Lung (tissue), 12 donors: ENCODE data around the gene CAMK2D. TPM values are rescaled to one million over a fixed set of nuclear protein-coding genes. Genes with fewer than 3 reads are reported as not detected.
"Not testable (repeated sequence)": the region's sequence is repeated elsewhere in the genome, so short reads cannot be mapped to it uniquely, and the experiment has no call there.

ENCODE experiments used
- ATAC-seq: fragments of 200-7000 bp; cut with Tn5 transposase; one replicate; pipeline ENCODE4 v1.9.1; 2020; ENCODE audit warnings: moderate number of reproducible peaks; ENCODE audit not compliant: insufficient read depth, low FRiP score
- DNase-seq, 3 donors: peaks; one replicate each; pipeline ENCODE4 v3.0.0-alpha.2; 2013 to 2017
- H3K27ac ChIP-seq, 2 donors: one replicate each; pipeline ENCODE4 v1.5.1; 2013; ENCODE audit warnings: mild to moderate bottlenecking in 2 of 2, moderate library complexity in 2 of 2, control low read depth in 1 of 2, inconsistent platforms in 1 of 2, low read depth in 1 of 2, low read length in 1 of 2
- H3K27me3 ChIP-seq, 3 donors: one replicate each; pipeline ENCODE4 v1.5.1; 2013; ENCODE audit warnings: low read length in 2 of 3; ENCODE audit not compliant: control insufficient read depth in 3 of 3, insufficient read depth in 3 of 3
- H3K36me3 ChIP-seq, 4 donors: one replicate each; pipeline ENCODE4 v1.5.1; 2013; ENCODE audit warnings: low read length in 4 of 4, mild to moderate bottlenecking in 1 of 4, moderate library complexity in 1 of 4; ENCODE audit not compliant: control insufficient read depth in 4 of 4, insufficient read depth in 4 of 4
- H3K4me1 ChIP-seq, 5 donors: one replicate each; pipeline ENCODE4 v1.5.1; 2013; ENCODE audit warnings: low read length in 5 of 5, mild to moderate bottlenecking in 2 of 5, moderate library complexity in 1 of 5; ENCODE audit not compliant: control insufficient read depth in 5 of 5, insufficient read depth in 5 of 5
- H3K4me3 ChIP-seq: one replicate; pipeline ENCODE4 v1.5.1; 2013; ENCODE audit warnings: mild to moderate bottlenecking, control low read depth, moderate library complexity
- H3K9ac ChIP-seq, 2 donors: one replicate each; pipeline ENCODE4 v1.5.1; 2013; ENCODE audit warnings: low read length in 2 of 2, control low read depth in 1 of 2; ENCODE audit not compliant: insufficient read depth in 1 of 2
- H3K9me3 ChIP-seq, 4 donors: one replicate each; pipeline ENCODE4 v1.5.1; 2013; ENCODE audit warnings: low read length in 3 of 4, mild to moderate bottlenecking in 1 of 4, moderate library complexity in 1 of 4; ENCODE audit not compliant: control insufficient read depth in 4 of 4, insufficient read depth in 3 of 4
- WGBS, 2 donors: extraction: QIAGEN DNeasy Blood & Tissue Kit; methylation state at CpG; one replicate each; pipeline ENCODE4 v1.1.7; 2013; 5-methylcytosine and 5-hydroxymethylcytosine counted together
- polyA plus RNA-seq, 2 donors: library from polyadenylated mRNA; stranded (reverse); fragments of 200-250 nt; gene quantifications; one replicate each; pipeline ENCODE4 v1.2.1, GENCODE V29; 2013
- total RNA-seq, 2 donors: library from RNA; depleted of rRNA in 1 of 2; stranded (reverse); fragments of >200 nt in 1 of 2; gene quantifications; one replicate each; pipeline ENCODE4 v1.2.1, GENCODE V29; 2014 to 2021
- TF ChIP-seq, protein P1 (sequence below): IDR thresholded peaks from 2 replicates; pipeline ENCODE4 v1.5.1; 2012; ENCODE audit warnings: mild to moderate bottlenecking; ENCODE audit errors: control extremely low read depth, extremely low read depth
- donor health status: control.
- donor health status: control.
- donor health status: Bipolar disorder and iron deficiency.
- donor health status: healthy.
- donor health status: DM: yes; HTN: yes; CAD: no.

CAMK2D gene
- total and polyA plus RNA-seq, 4 donors, result 11.9 to 98.2 (median 36.6) TPM

DNA sequence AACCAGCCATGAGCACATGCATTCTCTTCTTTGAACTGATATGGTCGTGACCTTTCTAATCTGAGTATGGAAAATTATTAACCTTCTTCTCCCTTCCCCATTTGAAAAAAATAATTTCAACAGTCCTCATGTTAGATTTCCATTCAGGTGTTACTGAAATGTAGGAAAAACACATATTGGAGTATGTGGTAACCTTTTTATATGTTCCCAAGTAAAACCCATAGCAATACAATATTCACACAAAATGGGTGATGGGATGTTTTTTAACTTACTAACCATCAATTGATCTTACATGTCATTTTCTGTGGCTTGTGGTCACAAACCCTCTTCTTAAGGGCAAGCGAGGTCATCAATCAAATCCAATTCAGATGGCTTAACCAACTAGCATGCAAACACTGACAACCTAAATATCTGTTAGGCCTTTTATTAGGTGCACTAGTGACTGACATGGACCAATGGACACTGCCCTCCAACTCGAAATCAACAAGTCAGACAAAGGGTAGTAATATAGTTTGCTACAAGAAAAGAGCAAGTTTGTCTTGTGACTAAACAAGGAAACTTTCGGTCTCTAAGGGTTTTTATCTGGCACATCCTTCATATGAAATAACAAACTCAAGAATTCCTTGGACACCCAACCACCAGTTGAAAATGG lies 74.3 kb downstream of the CAMK2D start:
- 75 to 82% methylated on average over 4 of the region's 4 CpGs for WGBS, 2 donors
- no peak overlapping the region for H3K27ac ChIP-seq

DNA sequence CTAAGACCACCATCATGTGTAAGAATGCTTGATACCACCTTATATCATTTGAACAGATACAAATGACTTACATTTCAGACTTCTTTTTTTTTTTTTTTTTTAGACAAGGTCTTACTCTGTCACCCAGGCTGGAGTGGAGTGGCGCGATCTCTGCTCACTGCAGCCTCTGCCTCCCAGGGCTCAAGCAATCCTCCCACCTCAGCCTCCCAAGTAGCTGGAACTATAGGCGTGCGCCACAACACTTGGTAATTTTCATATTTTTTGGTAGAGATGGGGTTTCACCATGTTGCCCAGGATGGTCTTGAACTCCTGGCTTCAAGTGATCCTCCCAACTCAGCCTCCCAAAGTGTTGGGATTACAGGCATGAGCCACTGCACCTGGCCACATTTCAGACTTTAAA lies 76.4 kb downstream of the CAMK2D start:
- 98 to 99% methylated on average over 4 of the region's 4 CpGs for WGBS, 2 donors
- Histone ChIP-seq H3K27ac (peak overlapping the region in 1 of 2 donors; percentile 46), H3K4me1 (peaks cover 0 to 20% (median 4%) of the 10 kb centered on the region in 5 donors)
- not testable (repeated sequence) for ATAC-seq, H3K4me3 ChIP-seq, H3K36me3 ChIP-seq, H3K27me3 ChIP-seq, DNase-seq, H3K9ac ChIP-seq, H3K9me3 ChIP-seq

More for the DNA sequence above, 74.3 kb downstream of the CAMK2D start:
- no peak for ATAC-seq
- no peaks in the 10 kb centered on the region for H3K27me3 ChIP-seq
- no peaks in the 10 kb centered on the region for H3K9me3 ChIP-seq
- H3K36me3 ChIP-seq, result peaks cover 0 to 2% (median 0%) of the 10 kb centered on the region in 4 donors
- no peak overlapping the region for H3K9ac ChIP-seq
- peak in 1 of 3 donors; percentile 21 for DNase-seq
- peaks cover 0 to 29% (median 4%) of the 10 kb centered on the region in 5 donors for H3K4me1 ChIP-seq
- TF ChIP-seq, protein P1, sequence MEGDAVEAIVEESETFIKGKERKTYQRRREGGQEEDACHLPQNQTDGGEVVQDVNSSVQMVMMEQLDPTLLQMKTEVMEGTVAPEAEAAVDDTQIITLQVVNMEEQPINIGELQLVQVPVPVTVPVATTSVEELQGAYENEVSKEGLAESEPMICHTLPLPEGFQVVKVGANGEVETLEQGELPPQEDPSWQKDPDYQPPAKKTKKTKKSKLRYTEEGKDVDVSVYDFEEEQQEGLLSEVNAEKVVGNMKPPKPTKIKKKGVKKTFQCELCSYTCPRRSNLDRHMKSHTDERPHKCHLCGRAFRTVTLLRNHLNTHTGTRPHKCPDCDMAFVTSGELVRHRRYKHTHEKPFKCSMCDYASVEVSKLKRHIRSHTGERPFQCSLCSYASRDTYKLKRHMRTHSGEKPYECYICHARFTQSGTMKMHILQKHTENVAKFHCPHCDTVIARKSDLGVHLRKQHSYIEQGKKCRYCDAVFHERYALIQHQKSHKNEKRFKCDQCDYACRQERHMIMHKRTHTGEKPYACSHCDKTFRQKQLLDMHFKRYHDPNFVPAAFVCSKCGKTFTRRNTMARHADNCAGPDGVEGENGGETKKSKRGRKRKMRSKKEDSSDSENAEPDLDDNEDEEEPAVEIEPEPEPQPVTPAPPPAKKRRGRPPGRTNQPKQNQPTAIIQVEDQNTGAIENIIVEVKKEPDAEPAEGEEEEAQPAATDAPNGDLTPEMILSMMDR, result no peak
- no peak overlapping the region for H3K4me3 ChIP-seq

DNA sequence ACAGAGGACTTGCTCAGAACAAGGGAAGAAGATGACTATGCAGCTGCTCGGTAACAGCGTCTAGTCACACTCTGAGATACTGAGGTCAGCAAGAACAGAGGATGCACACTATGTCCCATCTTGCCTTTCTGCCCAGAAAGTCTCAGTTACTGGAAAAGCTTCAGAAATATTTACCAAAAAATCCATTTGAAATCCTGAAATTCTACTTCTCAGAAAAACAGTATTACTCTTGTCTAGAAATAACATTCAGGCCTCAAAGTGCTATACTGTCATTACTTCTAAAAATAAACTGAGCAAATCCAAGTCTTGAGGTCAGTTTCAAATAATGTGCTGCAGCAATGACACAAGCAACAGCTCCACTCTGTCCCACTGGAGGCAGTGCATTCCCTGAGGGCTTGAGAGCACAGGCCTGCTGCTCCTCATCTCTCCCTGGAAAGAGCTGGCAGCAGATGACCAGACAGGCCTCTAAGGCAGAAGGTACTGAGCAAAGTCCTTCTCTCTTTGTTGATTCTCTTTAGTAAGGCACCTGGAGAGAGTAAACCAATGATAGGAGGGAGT lies 76.9 kb downstream of the CAMK2D start:
- Histone ChIP-seq H3K36me3 (peaks cover 0 to 2% (median 0%) of the 10 kb centered on the region in 4 donors), H3K4me3 (no peak overlapping the region), H3K4me1 (peaks cover 0 to 18% (median 4%) of the 10 kb centered on the region in 5 donors), H3K9ac (no peak overlapping the region), H3K27me3 (no peaks in the 10 kb centered on the region), H3K27ac (peak overlapping the region; percentile 29 to 64), H3K9me3 (no peaks in the 10 kb centered on the region)
- no peak for ATAC-seq
- DNase-seq, result peak; percentile 27 to 58 (median 44)
- TF ChIP-seq, protein P1, result no peak
- 78 to 86% methylated on average over 2 of the region's 2 CpGs for WGBS, 2 donors

DNA sequence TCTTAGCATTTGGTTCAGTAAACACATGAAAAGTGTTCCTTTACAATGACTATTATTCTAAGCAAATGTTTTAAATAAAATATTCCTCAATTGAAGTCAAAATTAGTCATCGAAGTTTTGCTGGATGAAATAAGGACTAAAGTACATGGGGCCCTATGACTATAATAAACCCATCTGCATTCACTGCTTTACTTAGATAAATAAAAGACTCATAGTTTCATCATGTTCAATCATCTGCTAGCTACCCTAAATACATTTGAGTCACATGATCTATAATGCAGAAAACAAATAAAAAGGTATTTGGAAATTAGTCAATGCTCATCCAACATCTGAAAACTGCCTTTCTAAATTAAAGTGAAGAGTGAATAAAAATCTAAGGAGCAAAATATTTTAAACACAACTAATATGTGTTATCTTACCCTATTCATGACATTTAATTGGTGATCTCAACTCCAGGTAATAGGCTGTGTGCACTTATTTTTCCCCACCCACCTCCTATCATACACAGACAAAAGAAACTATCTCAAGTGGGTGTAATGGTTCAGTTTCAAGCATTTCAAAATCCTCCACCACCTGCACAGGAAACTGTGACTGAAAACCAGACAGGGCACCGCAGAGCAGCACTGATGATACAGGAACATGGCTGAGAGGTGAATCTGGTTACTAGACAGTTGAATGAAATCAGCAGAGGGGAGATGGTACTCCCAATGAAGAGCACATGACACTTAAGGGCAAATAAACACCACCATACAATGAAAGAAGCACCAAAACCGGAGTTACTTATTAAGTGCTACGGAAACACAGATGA lies 78.6 kb downstream of the CAMK2D start:
- no peaks in the 10 kb centered on the region for H3K27me3 ChIP-seq
- 71 to 77% methylated on average over 4 of the region's 4 CpGs for WGBS, 2 donors
- H3K27ac ChIP-seq, result peak overlapping the region in 1 of 2 donors; percentile 36
- no peak overlapping the region for H3K9ac ChIP-seq
- ATAC-seq (no peak), DNase-seq (peak in 1 of 3 donors; percentile 13)
- peaks cover 0 to 5% (median 0%) of the 10 kb centered on the region in 4 donors for H3K36me3 ChIP-seq
- H3K4me3 ChIP-seq, result no peak overlapping the region
- TF ChIP-seq, protein P1, result no peak
- H3K4me1 ChIP-seq, result peaks cover 0 to 20% (median 3%) of the 10 kb centered on the region in 5 donors
- no peaks in the 10 kb centered on the region for H3K9me3 ChIP-seq
